Raji (cell line): ENCODE data around the gene GALNT14.

ENCODE experiments used
- POLR2A ChIP-seq: IDR thresholded peaks from 2 replicates; pipeline ENCODE4 v1.6.1; 2011; ENCODE audit warnings: low read depth, low read length, control low read depth; ENCODE audit not compliant: insufficient read depth

GALNT14 gene

GRCh38 chr2:30872797-30873196 lies 265.4 kb downstream of the GALNT14 start:
- TF ChIP-seq POLR2A = no peak

- no peak for TF ChIP-seq POLR2A
These were observed 266.1 kb downstream of the GALNT14 start for GRCh38 chr2:30871980-30872789.

- no peak for TF ChIP-seq POLR2A
These were observed 266.8 kb downstream of the GALNT14 start for GRCh38 chr2:30871440-30871839.

GRCh38 chr2:30869988-30870387 lies 268.3 kb downstream of the GALNT14 start:
- no peak for TF ChIP-seq POLR2A

- 0 out of 2 replicates have a peak, but pooled peaks have one; percentile 51 for TF ChIP-seq POLR2A
These were observed 270.9 kb downstream of the GALNT14 start for GRCh38 chr2:30867385-30867784.

- no peak for TF ChIP-seq POLR2A
These were observed 271.3 kb downstream of the GALNT14 start for GRCh38 chr2:30866974-30867373.

GRCh38 chr2:30865892-30866681 lies 272.2 kb downstream of the GALNT14 start:
- no peak for TF ChIP-seq POLR2A

- TF ChIP-seq POLR2A = no peak
These were observed 273.0 kb downstream of the GALNT14 start for GRCh38 chr2:30865243-30865642.

GRCh38 chr2:30862054-30862651 lies 276.1 kb downstream of the GALNT14 start:
- TF ChIP-seq POLR2A = no peak

GRCh38 chr2:30860726-30861125 lies 277.5 kb downstream of the GALNT14 start:
- TF ChIP-seq POLR2A = no peak
